ENCODE results near the gene BYSL. TPM values are rescaled to one million over a fixed set of nuclear protein-coding genes. Genes with fewer than 3 reads are reported as not detected.

BYSL gene
- polyA plus RNA-seq, 1 donor (not counting 4 experiments of a cell fraction or from before 2014, with no cell fraction given), result 34.3 TPM

DNA sequence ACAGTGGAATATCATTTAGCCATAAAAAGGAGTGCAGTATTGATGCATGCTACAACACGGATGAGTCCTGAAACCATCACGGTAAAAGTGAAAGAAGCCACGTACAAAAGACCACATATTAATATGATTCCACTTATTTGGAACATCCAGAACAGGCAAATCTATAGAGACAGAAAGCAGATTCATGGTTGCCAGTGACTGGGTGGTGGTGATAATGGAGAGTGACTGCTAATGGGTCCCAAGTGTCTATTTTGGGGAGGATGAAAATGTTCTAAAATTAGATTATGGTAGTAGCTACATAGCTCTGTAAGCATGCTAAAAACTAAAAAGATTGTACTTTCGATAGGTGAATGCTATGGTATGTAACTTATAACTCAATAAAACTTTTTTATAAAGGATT lies 38.7 kb downstream of the BYSL start:
- Histone ChIP-seq H2AFZ (ENCODE audit: control insufficient read depth, low read length) (no peak overlapping the region), H3K36me3 (ENCODE audit: control insufficient read depth in 2 of 2, extremely low read depth in 1 of 2, insufficient read depth in 2 of 2, low read length in 2 of 2) (no peaks in the 10 kb centered on the region), H3K27me3 (ENCODE audit: control insufficient read depth, extremely low read depth, insufficient read depth, low read length) (no peaks in the 10 kb centered on the region), H3K79me2 (ENCODE audit: control insufficient read depth, insufficient read depth, low read length) (no peaks in the 10 kb centered on the region), H4K20me1 (ENCODE audit: control insufficient read depth, extremely low read depth, insufficient read depth, low read length) (no peaks in the 10 kb centered on the region), H3K27ac (ENCODE audit: control insufficient read depth, insufficient read depth, low read length) (no peak overlapping the region), H3K9me3 (ENCODE audit: control insufficient read depth, low read depth, low read length) (no peaks in the 10 kb centered on the region), H3K4me3 (ENCODE audit: control insufficient read depth in 2 of 3, extremely low read depth in 1 of 3, insufficient read depth in 2 of 3, low read depth in 1 of 3, low read length in 3 of 3) (no peak overlapping the region), H3K9me1 (ENCODE audit: control insufficient read depth, extremely low read depth, insufficient read depth, low read length) (peaks cover 2% of the 10 kb centered on the region), H3K4me2 (ENCODE audit: control insufficient read depth, extremely low read depth, insufficient read depth, low read depth, low read length) (no peak overlapping the region), H3K9ac (ENCODE audit: control insufficient read depth, extremely low read depth, insufficient read depth, low read length) (no peak overlapping the region), H3K4me1 (ENCODE audit: control insufficient read depth, extremely low read depth, insufficient read depth, low read length) (peaks cover 6% of the 10 kb centered on the region)
- FAIRE-seq (no peak), DNase-seq (ENCODE audit: low read depth, low spot score) (no peak)
- no peak for TF ChIP-seq EZH2 (IDR thresholded peaks at IDR 0.05; ENCODE audit: low read length)
- TF ChIP-seq, protein P1, sequence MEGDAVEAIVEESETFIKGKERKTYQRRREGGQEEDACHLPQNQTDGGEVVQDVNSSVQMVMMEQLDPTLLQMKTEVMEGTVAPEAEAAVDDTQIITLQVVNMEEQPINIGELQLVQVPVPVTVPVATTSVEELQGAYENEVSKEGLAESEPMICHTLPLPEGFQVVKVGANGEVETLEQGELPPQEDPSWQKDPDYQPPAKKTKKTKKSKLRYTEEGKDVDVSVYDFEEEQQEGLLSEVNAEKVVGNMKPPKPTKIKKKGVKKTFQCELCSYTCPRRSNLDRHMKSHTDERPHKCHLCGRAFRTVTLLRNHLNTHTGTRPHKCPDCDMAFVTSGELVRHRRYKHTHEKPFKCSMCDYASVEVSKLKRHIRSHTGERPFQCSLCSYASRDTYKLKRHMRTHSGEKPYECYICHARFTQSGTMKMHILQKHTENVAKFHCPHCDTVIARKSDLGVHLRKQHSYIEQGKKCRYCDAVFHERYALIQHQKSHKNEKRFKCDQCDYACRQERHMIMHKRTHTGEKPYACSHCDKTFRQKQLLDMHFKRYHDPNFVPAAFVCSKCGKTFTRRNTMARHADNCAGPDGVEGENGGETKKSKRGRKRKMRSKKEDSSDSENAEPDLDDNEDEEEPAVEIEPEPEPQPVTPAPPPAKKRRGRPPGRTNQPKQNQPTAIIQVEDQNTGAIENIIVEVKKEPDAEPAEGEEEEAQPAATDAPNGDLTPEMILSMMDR (optimal IDR thresholded peaks at IDR 0.05 in 1 of 3, IDR thresholded peaks at IDR 0.05 in 1 of 3, conservative IDR thresholded peaks at IDR 0.05 in 1 of 3; ENCODE audit: extremely low read depth in 1 of 3, insufficient read depth in 2 of 3, low read length in 3 of 3), result no peak
- dilution Hi-C loops (cut with MboI; ENCODE audit: extremely low pct_ligation_motif_present, low sequenced_read_pairs), result no loop called here

DNA sequence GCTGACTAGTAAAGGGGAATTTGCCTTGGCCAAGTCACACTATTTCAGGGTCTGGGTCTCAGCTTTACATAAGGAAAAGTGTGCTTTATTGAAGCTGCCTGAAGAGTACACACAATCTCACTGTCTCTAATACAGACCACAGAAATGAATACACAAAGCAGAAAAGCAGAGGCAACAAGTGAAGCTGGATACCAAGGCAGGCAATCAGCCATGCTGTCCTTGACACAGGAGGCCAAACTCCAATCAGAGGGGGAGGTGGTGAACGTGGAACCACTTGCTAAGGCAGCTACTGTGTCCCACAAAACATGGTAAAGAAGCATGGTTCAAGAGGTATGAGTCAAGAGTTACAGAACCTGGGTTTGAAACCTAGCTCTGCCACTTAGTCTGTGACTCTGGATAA lies 42.1 kb downstream of the BYSL start:
- no peak overlapping the region for H3K4me2 ChIP-seq (ENCODE audit: control insufficient read depth, extremely low read depth, insufficient read depth, low read depth, low read length)
- no peak overlapping the region for H3K4me3 ChIP-seq (ENCODE audit: control insufficient read depth in 2 of 3, extremely low read depth in 1 of 3, insufficient read depth in 2 of 3, low read depth in 1 of 3, low read length in 3 of 3)
- no peaks in the 10 kb centered on the region for H3K27me3 ChIP-seq (ENCODE audit: control insufficient read depth, extremely low read depth, insufficient read depth, low read length)
- DNase-seq (ENCODE audit: low read depth, low spot score) (no peak), FAIRE-seq (no peak)
- dilution Hi-C loops (cut with MboI; ENCODE audit: extremely low pct_ligation_motif_present, low sequenced_read_pairs), result no loop called here
- H3K9me1 ChIP-seq (ENCODE audit: control insufficient read depth, extremely low read depth, insufficient read depth, low read length), result peaks cover 2% of the 10 kb centered on the region
- TF ChIP-seq, protein P1 (optimal IDR thresholded peaks at IDR 0.05 in 1 of 3, IDR thresholded peaks at IDR 0.05 in 1 of 3, conservative IDR thresholded peaks at IDR 0.05 in 1 of 3; ENCODE audit: extremely low read depth in 1 of 3, insufficient read depth in 2 of 3, low read length in 3 of 3), result no peak
- no peak for TF ChIP-seq EZH2 (IDR thresholded peaks at IDR 0.05; ENCODE audit: low read length)
- H3K4me1 ChIP-seq (ENCODE audit: control insufficient read depth, extremely low read depth, insufficient read depth, low read length), result peaks cover 22% of the 10 kb centered on the region
- H3K27ac ChIP-seq (ENCODE audit: control insufficient read depth, insufficient read depth, low read length), result no peak overlapping the region
- no peaks in the 10 kb centered on the region for H3K79me2 ChIP-seq (ENCODE audit: control insufficient read depth, insufficient read depth, low read length)
- no peak overlapping the region for H3K9ac ChIP-seq (ENCODE audit: control insufficient read depth, extremely low read depth, insufficient read depth, low read length)
- H4K20me1 ChIP-seq (ENCODE audit: control insufficient read depth, extremely low read depth, insufficient read depth, low read length), result no peaks in the 10 kb centered on the region
- no peaks in the 10 kb centered on the region for H3K36me3 ChIP-seq (ENCODE audit: control insufficient read depth in 2 of 2, extremely low read depth in 1 of 2, insufficient read depth in 2 of 2, low read length in 2 of 2)
- no peak overlapping the region for H2AFZ ChIP-seq (ENCODE audit: control insufficient read depth, low read length)
- H3K9me3 ChIP-seq (ENCODE audit: control insufficient read depth, low read depth, low read length), result no peaks in the 10 kb centered on the region
